Measurements from ENCODE around the gene TIAM2. TPM values are rescaled to one million over a fixed set of nuclear protein-coding genes. Genes with fewer than 3 reads are reported as not detected.

Gene TIAM2
- total and polyA plus RNA-seq, 10 of the 15 experiments (the other 5 are each of a cell fraction or from before 2014, with no cell fraction given) = 1.1 to 10.5 (median 2.3) TPM

DNA sequence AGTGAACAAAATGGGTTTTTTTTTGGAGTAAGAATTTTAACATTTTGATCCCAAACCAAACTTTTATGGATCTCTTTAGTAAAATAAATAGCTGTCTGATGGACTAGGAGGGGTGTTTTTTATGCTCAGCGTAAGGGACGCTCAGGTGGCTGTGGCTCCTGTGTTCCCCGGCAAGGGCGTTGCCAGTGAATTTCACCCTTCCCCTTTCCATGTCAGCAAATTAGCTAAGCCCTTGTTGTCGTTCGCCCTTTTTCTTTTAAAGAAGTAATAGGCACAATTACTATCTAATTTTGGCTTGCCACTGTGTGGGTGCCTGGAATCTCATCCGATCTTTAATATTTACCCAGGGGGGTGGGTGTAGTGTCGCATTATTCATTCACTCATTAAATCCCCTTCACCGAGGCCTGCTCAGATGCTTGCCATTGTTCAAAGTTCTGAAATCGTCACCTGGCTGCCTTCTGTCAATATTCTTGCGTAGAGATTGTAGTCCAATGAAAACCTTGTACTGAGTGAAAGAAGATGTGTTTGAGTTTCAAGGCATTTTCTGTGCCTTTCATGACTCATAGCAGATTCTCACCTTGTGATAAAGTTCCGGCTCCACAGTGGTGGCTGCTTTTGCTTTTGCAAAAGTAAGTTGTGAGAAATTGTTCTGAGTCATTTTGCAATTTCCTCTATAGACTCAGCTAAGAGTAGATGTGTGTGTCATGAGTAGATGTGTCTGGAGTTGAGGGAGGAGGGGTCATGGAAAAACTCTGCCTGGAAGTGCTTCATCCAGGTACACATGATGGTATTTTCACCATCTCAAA, 228.7 kb downstream of the TIAM2 start (continued):
- TF ChIP-seq EGR1 (IDR thresholded peaks at IDR 0.05; ENCODE audit: borderline replicate concordance in 1 of 2, low read depth in 2 of 2, low read length in 2 of 2) (no peak), CBX3 (IDR thresholded peaks at IDR 0.05; ENCODE audit: borderline replicate concordance, low read depth) (no peak), JUND (IDR thresholded peaks at IDR 0.05; ENCODE audit: low read depth, low read length) (peak; percentile 77; the same call in 1 of the 2 replicates), CHD2 (IDR thresholded peaks at IDR 0.05; ENCODE audit: borderline replicate concordance, low read depth, low read length) (peak; percentile 14; the same call in 1 of the 2 replicates), SUZ12 (IDR thresholded peaks at IDR 0.05; ENCODE audit: unreplicated experiment) (no peak), PAX5 (IDR thresholded peaks at IDR 0.05; ENCODE audit: borderline replicate concordance, low read depth, low read length) (peak; percentile 55; the same call in 1 of the 2 replicates), PAX8 (IDR thresholded peaks at IDR 0.05) (no peak), RUNX3 (IDR thresholded peaks at IDR 0.05; ENCODE audit: low read length) (peak; percentile 37), POLR2AphosphoS2 (IDR thresholded peaks at IDR 0.05; ENCODE audit: low read depth, low read length) (no peak), DPF2 (IDR thresholded peaks at IDR 0.05) (peak; percentile 91), FOXM1 (IDR thresholded peaks at IDR 0.05; ENCODE audit: low read depth, low read length) (0 out of 2 replicates have a peak, but pooled peaks have one; percentile 27), SMC3 (IDR thresholded peaks at IDR 0.05; ENCODE audit: borderline replicate concordance, low read length) (no peak; the same call in 1 of the 2 replicates), CEBPB (IDR thresholded peaks at IDR 0.05; ENCODE audit: borderline replicate concordance in 1 of 2, low read depth in 2 of 2, low read length in 2 of 2) (no peak), MEF2A (IDR thresholded peaks at IDR 0.05; ENCODE audit: insufficient read depth, low read depth, low read length) (0 out of 2 replicates have a peak, but pooled peaks have one; percentile 19), BACH1 (IDR thresholded peaks at IDR 0.05; ENCODE audit: borderline replicate concordance) (peak; percentile 70; the same call in 1 of the 2 replicates), CREM (IDR thresholded peaks at IDR 0.05; ENCODE audit: low read depth) (peak; percentile 68; the same call in 1 of the 2 replicates), CHD4 (IDR thresholded peaks at IDR 0.05) (no peak), MTA2 (IDR thresholded peaks at IDR 0.05; ENCODE audit: low read depth) (peak; percentile 66; the same call in 1 of the 2 replicates)
- TF ChIP-seq, protein P1, sequence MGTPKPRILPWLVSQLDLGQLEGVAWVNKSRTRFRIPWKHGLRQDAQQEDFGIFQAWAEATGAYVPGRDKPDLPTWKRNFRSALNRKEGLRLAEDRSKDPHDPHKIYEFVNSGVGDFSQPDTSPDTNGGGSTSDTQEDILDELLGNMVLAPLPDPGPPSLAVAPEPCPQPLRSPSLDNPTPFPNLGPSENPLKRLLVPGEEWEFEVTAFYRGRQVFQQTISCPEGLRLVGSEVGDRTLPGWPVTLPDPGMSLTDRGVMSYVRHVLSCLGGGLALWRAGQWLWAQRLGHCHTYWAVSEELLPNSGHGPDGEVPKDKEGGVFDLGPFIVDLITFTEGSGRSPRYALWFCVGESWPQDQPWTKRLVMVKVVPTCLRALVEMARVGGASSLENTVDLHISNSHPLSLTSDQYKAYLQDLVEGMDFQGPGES (IDR thresholded peaks at IDR 0.05) = no peak
- TF ChIP-seq, protein P2, sequence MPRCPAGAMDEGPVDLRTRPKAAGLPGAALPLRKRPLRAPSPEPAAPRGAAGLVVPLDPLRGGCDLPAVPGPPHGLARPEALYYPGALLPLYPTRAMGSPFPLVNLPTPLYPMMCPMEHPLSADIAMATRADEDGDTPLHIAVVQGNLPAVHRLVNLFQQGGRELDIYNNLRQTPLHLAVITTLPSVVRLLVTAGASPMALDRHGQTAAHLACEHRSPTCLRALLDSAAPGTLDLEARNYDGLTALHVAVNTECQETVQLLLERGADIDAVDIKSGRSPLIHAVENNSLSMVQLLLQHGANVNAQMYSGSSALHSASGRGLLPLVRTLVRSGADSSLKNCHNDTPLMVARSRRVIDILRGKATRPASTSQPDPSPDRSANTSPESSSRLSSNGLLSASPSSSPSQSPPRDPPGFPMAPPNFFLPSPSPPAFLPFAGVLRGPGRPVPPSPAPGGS (IDR thresholded peaks at IDR 0.05; ENCODE audit: borderline replicate concordance, insufficient read depth, low read depth, low read length, poor library complexity, severe bottlenecking) = peak; percentile 45
- TF ChIP-seq, protein P3, sequence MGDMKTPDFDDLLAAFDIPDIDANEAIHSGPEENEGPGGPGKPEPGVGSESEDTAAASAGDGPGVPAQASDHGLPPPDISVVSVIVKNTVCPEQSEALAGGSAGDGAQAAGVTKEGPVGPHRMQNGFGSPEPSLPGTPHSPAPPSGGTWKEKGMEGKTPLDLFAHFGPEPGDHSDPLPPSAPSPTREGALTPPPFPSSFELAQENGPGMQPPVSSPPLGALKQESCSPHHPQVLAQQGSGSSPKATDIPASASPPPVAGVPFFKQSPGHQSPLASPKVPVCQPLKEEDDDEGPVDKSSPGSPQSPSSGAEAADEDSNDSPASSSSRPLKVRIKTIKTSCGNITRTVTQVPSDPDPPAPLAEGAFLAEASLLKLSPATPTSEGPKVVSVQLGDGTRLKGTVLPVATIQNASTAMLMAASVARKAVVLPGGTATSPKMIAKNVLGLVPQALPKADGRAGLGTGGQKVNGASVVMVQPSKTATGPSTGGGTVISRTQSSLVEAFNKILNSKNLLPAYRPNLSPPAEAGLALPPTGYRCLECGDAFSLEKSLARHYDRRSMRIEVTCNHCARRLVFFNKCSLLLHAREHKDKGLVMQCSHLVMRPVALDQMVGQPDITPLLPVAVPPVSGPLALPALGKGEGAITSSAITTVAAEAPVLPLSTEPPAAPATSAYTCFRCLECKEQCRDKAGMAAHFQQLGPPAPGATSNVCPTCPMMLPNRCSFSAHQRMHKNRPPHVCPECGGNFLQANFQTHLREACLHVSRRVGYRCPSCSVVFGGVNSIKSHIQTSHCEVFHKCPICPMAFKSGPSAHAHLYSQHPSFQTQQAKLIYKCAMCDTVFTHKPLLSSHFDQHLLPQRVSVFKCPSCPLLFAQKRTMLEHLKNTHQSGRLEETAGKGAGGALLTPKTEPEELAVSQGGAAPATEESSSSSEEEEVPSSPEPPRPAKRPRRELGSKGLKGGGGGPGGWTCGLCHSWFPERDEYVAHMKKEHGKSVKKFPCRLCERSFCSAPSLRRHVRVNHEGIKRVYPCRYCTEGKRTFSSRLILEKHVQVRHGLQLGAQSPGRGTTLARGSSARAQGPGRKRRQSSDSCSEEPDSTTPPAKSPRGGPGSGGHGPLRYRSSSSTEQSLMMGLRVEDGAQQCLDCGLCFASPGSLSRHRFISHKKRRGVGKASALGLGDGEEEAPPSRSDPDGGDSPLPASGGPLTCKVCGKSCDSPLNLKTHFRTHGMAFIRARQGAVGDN (IDR thresholded peaks at IDR 0.05) = peak; percentile 50; the same call in 1 of the 2 replicates
- TF ChIP-seq, protein P4, sequence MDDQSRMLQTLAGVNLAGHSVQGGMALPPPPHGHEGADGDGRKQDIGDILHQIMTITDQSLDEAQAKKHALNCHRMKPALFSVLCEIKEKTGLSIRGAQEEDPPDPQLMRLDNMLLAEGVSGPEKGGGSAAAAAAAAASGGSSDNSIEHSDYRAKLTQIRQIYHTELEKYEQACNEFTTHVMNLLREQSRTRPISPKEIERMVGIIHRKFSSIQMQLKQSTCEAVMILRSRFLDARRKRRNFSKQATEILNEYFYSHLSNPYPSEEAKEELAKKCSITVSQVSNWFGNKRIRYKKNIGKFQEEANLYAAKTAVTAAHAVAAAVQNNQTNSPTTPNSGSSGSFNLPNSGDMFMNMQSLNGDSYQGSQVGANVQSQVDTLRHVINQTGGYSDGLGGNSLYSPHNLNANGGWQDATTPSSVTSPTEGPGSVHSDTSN (IDR thresholded peaks at IDR 0.05; ENCODE audit: insufficient replicate concordance, low read depth, low read length) = no peak

Data from GM12878 (cell line).